Activated naive CD4-positive, alpha-beta T cell treated with anti-CD3 and anti-CD28 coated beads, Interleukin-2, amount 50 U/mL, for 72 hours (primary cell): ENCODE results near the gene RAP1GDS1. TPM values are rescaled to one million over a fixed set of nuclear protein-coding genes. Genes with fewer than 3 reads are reported as not detected.
"Not testable (repeated sequence)": the region's sequence is repeated elsewhere in the genome, so short reads cannot be mapped to it uniquely, and the experiment has no call there.

Experiments used
- ATAC-seq, 2 donors: fragments of 150-1000 bp; cut with Tn5 transposase; 2 replicates each; pipeline ENCODE4 v1.10.0; 2021; ENCODE audit warnings: mild to moderate bottlenecking in 2 of 2, moderate library complexity in 2 of 2
- DNase-seq, 2 donors: peaks; one replicate each; pipeline ENCODE4 v3.0.0; 2021 to 2022; ENCODE audit warnings: low spot score in 2 of 2
- H3K27ac Mint-ChIP-seq, 2 donors: one replicate each; pipeline ENCODE4 v1.8.0; 2022; ENCODE audit warnings: mild to moderate bottlenecking in 2 of 2, mixed read lengths in 2 of 2
- H3K36me3 Mint-ChIP-seq, 2 donors: one replicate each; pipeline ENCODE4 v1.8.0; 2022; ENCODE audit warnings: mixed read lengths in 2 of 2
- H3K9me3 Mint-ChIP-seq, 2 donors: one replicate each; pipeline ENCODE4 v1.8.0; 2022; ENCODE audit warnings: mixed read lengths in 2 of 2
- total RNA-seq, 2 donors: library from RNA; stranded (reverse); gene quantifications; one replicate each; pipeline ENCODE4 v1.2.3, GENCODE V29; 2022

The RAP1GDS1 gene
- total RNA-seq, 2 donors from 2014 or later, result 41.0 to 58.7 TPM

DNA sequence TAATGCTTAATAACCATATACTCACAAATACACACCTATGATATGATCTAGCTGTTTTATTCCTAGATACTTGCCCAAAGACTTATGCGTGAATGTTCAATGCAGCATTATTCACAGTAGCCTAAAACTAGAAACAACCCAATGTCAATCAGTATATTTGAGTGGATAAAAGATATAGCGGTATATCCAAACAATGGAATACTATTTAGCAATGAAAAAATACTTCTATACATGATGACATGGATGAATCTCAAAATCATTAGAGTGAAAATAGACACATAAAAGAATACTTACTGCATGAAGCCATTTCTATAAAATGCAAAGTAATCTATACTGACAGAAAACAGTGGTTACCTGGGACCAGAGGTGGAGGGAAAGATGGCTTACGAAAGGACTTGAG lies 108.1 kb downstream of the RAP1GDS1 start:
- ATAC-seq (no peak), DNase-seq (no peak)
- no peak overlapping the region for H3K27ac Mint-ChIP-seq
- peaks cover 16% of the 10 kb centered on the region in 2 donors for H3K9me3 Mint-ChIP-seq
- H3K36me3 Mint-ChIP-seq, result peaks cover 35% of the 10 kb centered on the region in 2 donors

DNA sequence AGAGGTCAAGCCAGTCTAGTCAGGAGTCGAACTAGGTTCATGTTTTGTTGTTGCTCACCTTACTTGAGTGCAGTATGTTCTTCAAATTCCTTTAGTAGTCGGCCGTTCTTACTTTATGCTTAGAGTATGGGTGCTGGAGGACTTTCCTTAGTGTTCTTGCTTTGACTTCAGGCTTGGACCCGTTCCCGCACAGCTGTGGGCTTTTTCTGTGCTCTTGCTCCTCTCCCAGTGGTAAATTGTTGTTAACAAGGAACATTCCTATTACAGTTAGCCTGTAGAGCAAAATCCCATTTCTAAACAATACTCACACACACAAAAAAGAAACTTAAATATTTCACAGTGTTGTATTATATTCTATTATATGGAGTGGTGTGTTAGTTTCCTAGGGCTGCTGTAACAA lies 113.5 kb downstream of the RAP1GDS1 start:
- H3K27ac Mint-ChIP-seq, result no peak overlapping the region
- ATAC-seq (no peak), DNase-seq (no peak)
- H3K36me3 Mint-ChIP-seq, result peaks cover 5 to 6% of the 10 kb centered on the region in 2 donors
- H3K9me3 Mint-ChIP-seq, result no peaks in the 10 kb centered on the region

DNA sequence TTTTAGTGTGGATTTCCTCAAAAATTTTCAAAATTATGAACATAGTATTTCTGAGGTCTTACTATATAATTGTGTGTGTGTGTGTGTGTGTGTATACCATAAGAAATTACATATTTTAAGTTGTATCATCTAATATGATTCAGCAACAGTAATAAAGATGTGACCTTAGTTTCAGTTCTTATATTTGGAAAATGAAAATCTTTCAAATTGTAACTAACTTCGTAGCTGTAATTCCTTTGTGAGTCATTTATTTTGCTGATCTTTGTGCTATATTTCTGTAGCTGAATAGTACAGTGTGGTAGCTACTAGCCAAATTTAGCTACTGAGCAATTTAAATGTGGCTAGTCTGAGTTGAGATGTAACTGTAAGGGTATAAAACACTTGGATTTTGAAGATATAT lies 116.4 kb downstream of the RAP1GDS1 start:
- H3K27ac Mint-ChIP-seq, result no peak overlapping the region

DNA sequence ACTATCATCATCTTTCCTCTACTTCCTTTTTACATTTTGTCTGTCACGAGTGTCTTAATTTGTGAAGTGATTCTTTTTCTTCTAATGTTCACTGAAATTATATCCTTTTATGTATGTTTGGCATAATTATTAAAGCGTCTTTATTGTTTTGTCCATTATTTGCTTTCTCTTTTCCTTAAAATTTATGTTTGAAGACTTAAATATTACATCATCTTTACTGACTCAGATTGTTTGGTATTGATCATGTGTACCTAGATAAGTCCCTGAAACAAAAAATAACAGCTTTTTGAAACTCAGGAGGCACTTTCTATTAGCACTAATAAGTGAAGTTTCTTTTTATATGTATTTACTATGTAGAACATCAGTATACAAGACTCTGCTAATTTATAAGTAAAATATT lies 120.1 kb downstream of the RAP1GDS1 start:
- Mint-ChIP-seq H3K36me3 (peaks cover 0 to 5% of the 10 kb centered on the region in 2 donors), H3K27ac (no peak overlapping the region), H3K9me3 (no peaks in the 10 kb centered on the region)
- DNase-seq (no peak), ATAC-seq (no peak)

More for the DNA sequence above, 116.4 kb downstream of the RAP1GDS1 start:
- DNase-seq (no peak), ATAC-seq (peak; percentile 51 to 96)
- H3K9me3 Mint-ChIP-seq, result no peaks in the 10 kb centered on the region
- peaks cover 0 to 8% of the 10 kb centered on the region in 2 donors for H3K36me3 Mint-ChIP-seq

DNA sequence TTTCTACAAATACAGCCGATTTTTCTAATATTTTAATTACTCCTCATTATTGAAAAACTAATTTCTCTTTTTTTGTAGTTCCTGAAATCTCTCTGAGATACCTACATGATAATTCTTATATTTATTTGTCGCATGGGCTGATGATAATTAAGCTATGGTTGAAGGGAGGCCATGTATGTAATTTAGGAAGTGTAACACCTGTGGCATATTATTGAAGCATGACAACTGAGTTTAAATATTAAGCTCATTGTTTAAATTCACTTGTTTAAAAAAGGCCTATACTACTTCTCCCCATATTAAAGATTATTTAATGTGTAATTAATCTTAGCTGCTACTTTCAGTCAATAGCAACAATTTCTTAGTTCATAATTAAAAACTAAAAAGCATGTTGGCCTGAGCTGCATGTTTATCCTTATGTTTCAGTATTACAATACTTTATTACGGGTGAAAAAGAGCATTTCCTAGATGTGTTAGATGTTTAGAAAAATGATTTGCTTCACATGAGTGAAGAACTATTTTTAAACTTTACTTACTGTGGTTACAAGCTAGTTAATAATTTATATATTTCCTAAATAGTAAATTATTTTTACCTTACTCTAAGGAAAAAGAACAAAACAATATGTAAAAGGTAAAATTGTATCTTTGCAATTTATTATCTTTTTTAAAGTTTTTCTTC lies 122.4 kb downstream of the RAP1GDS1 start:
- ATAC-seq, result no peak
- H3K27ac Mint-ChIP-seq, result no peak overlapping the region
- DNase-seq, result no peak
- peaks cover 4 to 5% of the 10 kb centered on the region in 2 donors for H3K36me3 Mint-ChIP-seq
- H3K9me3 Mint-ChIP-seq, result no peaks in the 10 kb centered on the region

DNA sequence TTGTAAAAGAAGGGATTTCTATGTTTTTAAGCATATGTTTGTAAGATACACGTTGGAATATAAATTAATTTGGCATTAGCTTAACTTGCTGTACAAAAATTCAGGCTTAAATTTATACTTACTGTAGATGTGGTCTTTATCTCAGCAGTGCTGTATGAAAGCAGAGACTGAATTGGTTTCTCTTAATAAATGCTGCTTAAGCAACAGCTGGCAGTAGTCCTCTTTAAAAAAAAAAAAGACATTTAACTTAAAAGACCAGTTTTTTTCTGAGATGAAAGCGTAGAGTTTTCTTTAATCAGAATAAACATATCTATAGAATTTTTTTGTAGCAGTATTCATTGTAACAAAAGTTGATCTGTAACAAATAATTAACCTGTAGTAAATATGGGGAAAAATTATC lies 124.6 kb downstream of the RAP1GDS1 start:
- DNase-seq, result no peak
- H3K27ac Mint-ChIP-seq, result no peak overlapping the region
- peaks cover 4 to 11% of the 10 kb centered on the region in 2 donors for H3K36me3 Mint-ChIP-seq

DNA sequence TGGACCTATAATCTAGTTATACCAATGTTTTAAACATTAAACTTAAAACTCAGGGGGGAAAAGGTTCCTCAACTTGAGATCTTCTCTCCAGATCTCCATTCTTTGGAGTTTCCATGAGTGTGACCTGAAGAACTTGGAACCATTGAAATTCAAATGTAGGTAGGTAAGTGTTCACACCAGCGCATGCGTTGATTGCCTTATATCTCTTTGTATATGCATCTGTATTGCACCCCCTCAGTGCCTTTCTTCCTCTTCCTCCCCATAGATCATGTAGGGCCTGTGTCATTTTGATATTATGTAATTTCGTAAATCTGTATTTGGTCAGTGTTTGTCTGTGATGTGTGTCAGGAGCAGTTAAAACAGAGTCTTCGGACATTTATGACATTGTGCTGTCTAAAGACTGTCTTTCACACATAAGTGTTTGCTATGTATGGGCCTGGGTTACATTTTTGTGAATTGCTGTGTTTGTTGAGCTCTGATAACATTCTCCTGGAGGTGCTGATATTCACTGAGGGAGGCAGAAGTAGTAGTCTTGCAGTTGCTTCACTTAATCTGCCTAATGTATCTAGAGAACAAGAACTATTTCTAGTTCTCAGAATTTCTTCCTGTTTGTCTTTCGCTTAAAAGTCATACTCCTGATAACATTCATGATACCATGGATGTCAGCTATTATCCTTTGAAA lies 126.3 kb downstream of the RAP1GDS1 start:
- ATAC-seq, result no peak
- Mint-ChIP-seq H3K9me3 (no peaks in the 10 kb centered on the region), H3K27ac (no peak overlapping the region), H3K36me3 (peaks cover 4 to 10% of the 10 kb centered on the region in 2 donors)
- no peak for DNase-seq

More for the DNA sequence above, 124.6 kb downstream of the RAP1GDS1 start:
- H3K9me3 Mint-ChIP-seq, result no peaks in the 10 kb centered on the region
- no peak for ATAC-seq

DNA sequence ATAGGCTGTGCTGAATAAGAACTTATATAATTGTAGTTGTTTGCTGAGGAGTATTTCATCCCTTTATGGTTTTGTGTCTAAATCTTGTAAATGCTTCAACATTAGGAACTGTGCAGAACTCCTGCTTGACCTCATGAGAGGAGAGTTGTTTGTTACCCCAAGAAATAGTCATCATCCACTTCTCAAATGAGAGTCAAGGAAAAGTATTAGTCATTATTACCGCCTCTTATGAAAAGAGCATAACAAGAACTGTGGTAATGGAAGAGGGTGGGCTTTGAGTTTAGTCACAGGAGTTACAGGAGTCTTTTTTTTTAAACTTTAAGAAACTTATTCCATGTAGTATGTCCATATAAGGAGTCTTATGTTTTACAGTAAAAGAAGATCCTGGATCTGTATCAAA lies 132.9 kb downstream of the RAP1GDS1 start:
- Mint-ChIP-seq H3K9me3 (peaks cover 13 to 19% of the 10 kb centered on the region in 2 donors), H3K27ac (no peak overlapping the region), H3K36me3 (peaks cover 19 to 47% of the 10 kb centered on the region in 2 donors)
- DNase-seq (no peak), ATAC-seq (peak in 1 of 2 donors; percentile 20)

DNA sequence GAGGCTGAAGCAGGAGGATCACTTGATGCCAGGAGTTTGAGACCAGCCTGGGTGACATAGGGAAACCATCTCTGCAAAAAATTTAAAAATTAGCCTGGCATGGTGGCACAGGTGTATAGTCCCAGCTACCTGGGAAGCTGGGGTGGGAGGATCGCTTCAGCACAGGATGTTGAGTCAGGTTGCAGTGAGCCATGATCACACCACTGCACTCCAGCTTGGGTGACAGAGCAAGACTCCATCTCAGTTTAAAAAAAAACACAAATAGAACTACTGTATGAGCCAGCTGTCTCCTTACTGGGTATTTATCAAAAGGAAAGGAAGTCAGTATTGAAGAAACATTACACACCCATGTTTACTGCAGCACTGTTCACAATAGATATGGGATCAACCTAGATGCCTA lies 138.7 kb downstream of the RAP1GDS1 start:
- Mint-ChIP-seq H3K36me3 (peaks cover 14 to 32% of the 10 kb centered on the region in 2 donors), H3K27ac (no peak overlapping the region), H3K9me3 (peaks cover 13 to 32% of the 10 kb centered on the region in 2 donors)
- DNase-seq (no peak), ATAC-seq (peak; percentile 3 to 20)

DNA sequence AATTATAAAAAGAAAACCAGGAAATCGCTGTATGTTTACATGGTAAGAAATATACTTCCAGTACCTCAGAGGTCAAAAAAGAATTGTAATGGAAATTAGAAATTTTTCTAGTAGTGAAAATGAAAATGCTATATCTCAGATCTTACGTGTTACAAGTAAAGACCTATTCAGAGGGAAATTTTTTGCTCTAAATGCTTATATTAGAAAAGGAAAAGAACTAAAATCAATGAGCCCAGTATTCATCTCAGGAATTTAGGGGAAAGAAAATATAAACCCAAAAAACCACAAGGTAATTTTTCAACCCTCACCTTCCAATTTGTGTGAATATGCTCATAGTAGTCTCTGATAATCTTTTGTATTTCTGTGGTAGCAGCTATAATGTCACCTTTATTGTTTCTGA lies 145.6 kb downstream of the RAP1GDS1 start:
- no peak overlapping the region for H3K27ac Mint-ChIP-seq
- peaks cover 9 to 20% of the 10 kb centered on the region in 2 donors for H3K36me3 Mint-ChIP-seq
- no peak for DNase-seq
- ATAC-seq, result peak; percentile 55 to 77
- peaks cover 3 to 12% of the 10 kb centered on the region in 2 donors for H3K9me3 Mint-ChIP-seq

DNA sequence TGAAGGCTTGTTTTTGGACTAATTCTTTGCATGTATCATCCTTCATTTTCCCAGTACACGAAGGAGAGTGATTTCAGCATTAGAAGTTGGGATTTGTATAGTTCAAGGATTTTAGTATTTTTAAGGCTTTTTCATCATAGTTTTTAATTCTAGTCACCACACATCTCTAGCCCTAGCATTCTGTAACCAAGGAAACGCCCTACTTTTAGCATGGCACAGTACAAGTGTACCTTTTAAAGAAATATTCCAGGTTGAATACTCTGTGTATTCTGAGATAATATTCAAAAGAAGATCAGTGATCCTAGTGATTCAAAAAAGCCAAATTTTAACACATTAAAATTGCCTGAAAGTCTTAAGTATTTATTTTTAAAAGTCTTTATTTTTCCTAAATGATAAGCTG lies 150.5 kb downstream of the RAP1GDS1 start:
- DNase-seq, result no peak
- peaks cover 21 to 37% of the 10 kb centered on the region in 2 donors for H3K36me3 Mint-ChIP-seq
- H3K27ac Mint-ChIP-seq, result no peak overlapping the region
- peaks cover 8 to 13% of the 10 kb centered on the region in 2 donors for H3K9me3 Mint-ChIP-seq
- ATAC-seq, result no peak

DNA sequence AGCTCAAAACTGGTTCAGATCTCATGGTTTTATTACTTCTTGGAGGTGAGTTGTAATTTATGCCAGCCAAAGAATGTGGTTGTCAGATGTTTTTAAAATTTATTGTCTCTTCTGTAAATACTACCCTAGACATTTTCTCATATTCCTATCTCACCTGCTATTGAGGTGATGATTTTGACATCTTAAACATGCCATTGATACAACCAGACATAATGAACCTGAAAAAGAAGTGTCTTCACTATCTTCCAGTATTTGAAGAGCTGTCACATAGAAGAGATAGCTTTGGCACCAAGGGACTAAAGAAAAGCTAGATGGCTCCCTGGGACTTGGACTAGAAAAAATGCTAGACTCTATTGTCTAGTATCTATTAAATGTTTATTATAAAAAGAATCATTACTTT lies 155.7 kb downstream of the RAP1GDS1 start:
- Mint-ChIP-seq H3K9me3 (peaks cover 6 to 9% of the 10 kb centered on the region in 2 donors), H3K27ac (no peak overlapping the region), H3K36me3 (peaks cover 27 to 31% of the 10 kb centered on the region in 2 donors)
- DNase-seq, result no peak
- no peak for ATAC-seq

DNA sequence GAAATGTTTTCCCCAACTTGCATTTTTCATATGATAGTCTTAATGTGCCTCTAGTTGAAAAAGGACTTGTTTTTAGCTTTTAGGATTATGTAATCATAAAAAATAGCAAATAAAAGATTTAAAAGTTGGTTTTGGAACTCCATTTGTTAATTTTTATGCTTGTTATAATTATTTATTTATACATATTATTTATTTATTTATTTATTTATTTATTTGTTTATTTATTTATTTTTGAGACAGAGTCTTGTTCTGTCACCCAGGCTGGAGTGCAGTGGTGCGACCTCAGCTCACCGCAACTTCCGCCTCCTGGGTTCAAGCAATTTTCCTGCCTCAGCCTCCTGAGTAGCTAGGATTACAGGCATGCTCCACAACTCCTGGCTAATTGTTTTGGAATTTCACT lies 159.0 kb downstream of the RAP1GDS1 start:
- not testable (repeated sequence) for H3K9me3 Mint-ChIP-seq, DNase-seq, H3K27ac Mint-ChIP-seq, ATAC-seq
- H3K36me3 Mint-ChIP-seq, result peaks cover 31 to 46% of the 10 kb centered on the region in 2 donors

DNA sequence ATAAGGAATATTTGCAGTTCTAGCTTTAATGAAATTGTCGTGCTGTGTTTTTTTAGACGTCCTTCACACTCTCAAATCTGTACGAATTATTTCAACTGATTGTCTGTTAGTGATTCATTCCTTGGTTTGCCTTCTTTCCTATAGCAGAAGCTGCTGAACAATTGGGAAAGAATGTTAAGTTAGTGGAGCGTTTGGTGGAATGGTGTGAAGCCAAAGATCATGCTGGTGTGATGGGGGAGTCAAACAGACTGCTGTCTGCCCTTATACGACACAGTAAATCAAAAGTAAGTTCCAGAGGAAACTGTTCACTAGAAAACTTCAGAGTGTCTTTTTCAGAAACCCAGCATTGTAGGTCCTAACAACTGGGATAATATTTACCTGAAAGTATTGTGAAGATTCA lies 159.9 kb downstream of the RAP1GDS1 start:
- ATAC-seq, result no peak

DNA sequence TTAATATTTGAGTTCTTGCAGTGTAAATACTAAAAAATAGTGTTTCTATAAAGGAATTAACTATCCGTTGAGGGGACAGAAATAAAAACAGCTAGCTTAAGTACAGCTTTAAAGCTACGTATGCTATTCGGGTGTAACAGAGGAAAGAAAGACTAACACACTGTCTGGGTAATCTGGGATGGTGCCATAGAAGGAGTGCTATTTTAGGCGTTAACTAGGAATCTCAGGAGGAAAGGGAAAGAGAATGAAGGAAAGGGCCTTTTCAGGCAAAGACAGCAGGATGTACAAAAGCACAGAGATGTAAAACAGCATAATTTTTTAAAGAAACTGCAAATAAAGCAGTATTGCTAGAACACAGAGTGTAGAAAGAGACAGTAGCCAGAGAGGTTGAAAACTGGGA lies 161.8 kb downstream of the RAP1GDS1 start:
- DNase-seq (no peak), ATAC-seq (no peak)
- Mint-ChIP-seq H3K9me3 (peaks cover 15 to 26% of the 10 kb centered on the region in 2 donors), H3K27ac (no peak overlapping the region), H3K36me3 (peaks cover 29 to 68% of the 10 kb centered on the region in 2 donors)

More for the DNA sequence above, 159.9 kb downstream of the RAP1GDS1 start:
- no peak for DNase-seq
- H3K36me3 Mint-ChIP-seq, result peaks cover 29 to 55% of the 10 kb centered on the region in 2 donors
- H3K27ac Mint-ChIP-seq, result no peak overlapping the region
- H3K9me3 Mint-ChIP-seq, result peaks cover 5 to 9% of the 10 kb centered on the region in 2 donors

DNA sequence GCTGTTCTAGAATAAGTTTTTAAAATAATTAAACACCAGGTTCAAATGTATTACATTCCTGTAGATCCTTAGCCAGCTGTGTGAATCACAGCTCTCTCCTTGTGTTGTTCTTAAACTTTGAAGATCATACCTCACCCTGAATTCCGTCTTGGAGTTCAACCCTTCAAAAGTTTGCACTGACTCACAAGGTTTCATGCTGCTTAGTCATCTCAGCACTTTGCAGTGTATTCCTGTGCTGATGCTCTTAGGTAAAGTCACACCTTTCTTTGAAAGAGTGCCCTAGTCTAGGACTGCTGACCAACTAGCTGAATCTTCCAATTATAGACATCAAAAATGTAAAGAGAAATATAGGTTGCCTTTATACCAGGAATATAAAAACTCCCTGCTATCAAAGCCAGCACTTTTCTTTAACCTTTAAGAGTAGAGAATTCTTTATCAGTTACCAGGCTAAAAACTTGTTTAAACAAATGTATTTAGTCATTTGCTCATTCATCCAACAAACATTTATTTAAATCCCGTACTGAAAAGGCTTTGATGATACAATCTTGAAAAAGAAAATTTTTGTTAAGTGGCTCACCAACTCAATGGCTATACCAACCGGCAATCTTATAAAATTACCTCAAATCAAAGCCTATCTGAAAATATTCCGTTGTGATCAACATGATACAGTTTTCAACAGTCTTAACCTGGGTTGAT lies 169.7 kb downstream of the RAP1GDS1 start:
- ATAC-seq (peak; percentile 74 to 81), DNase-seq (no peak)
- H3K36me3 Mint-ChIP-seq, result peaks cover 14 to 21% of the 10 kb centered on the region in 2 donors
- H3K9me3 Mint-ChIP-seq, result peaks cover 11 to 22% of the 10 kb centered on the region in 2 donors
- H3K27ac Mint-ChIP-seq, result no peak overlapping the region

DNA sequence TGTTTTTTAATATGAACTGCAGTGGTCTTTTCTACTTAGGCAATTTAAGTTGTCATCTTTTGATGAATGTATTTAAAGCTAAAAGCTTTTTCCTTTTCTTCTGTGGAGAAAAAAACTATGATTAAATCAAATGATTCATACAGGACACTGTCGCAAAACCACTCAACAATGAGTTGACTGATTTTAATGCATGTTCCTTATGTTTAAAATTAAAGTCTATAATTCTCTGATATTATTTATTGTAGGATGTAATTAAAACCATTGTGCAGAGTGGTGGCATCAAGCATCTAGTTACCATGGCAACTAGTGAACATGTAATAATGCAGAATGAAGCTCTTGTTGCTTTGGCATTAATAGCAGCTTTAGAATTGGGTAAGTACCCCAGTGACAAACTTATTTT lies 172.5 kb downstream of the RAP1GDS1 start:
- H3K27ac Mint-ChIP-seq, result no peak overlapping the region
- peaks cover 6 to 12% of the 10 kb centered on the region in 2 donors for H3K36me3 Mint-ChIP-seq
- no peaks in the 10 kb centered on the region for H3K9me3 Mint-ChIP-seq
- ATAC-seq (no peak), DNase-seq (no peak)
